Naive thymus-derived CD4-positive, alpha-beta T cell (primary cell): ENCODE measurements around the gene PRKAG2. TPM values are rescaled to one million over a fixed set of nuclear protein-coding genes. Genes with fewer than 3 reads are reported as not detected.

ENCODE experiments used
- ATAC-seq: fragments of 150-1000 bp; cut with Tn5 transposase; 2 replicates; pipeline ENCODE4 v1.10.0; 2021; ENCODE audit warnings: mild to moderate bottlenecking, moderate library complexity
- CTCF ChIA-PET: fragments of 350-600 bp; sonication (Branson Sonifier 250); formaldehyde crosslinking; loops from one replicate; lab custom pipeline; 2021; ENCODE audit warnings: antibody characterized with exemption; lab: Charles Lee
- POLR2A ChIA-PET: fragments of 350-600 bp; sonication (Branson Sonifier 250); formaldehyde crosslinking; loops from one replicate; lab custom pipeline; 2021; ENCODE audit warnings: antibody characterized with exemption, inconsistent platforms; lab: Charles Lee
- DNase-seq, 9 donors: peaks; one replicate each; pipeline versions ENCODE4 v3.0.0 to v3.0.0-alpha.2; 2020 to 2022; ENCODE audit warnings: mixed read lengths in 1 of 9
- H3K27ac ChIP-seq: one replicate; pipeline ENCODE4 v1.7.0; 2013; ENCODE audit warnings: mild to moderate bottlenecking, low read depth, low read length, moderate library complexity
- H3K27me3 ChIP-seq, 2 donors: one replicate each; pipeline ENCODE4 v1.7.0; 2013; ENCODE audit warnings: low read length in 2 of 2, mild to moderate bottlenecking in 2 of 2, moderate library complexity in 2 of 2; ENCODE audit not compliant: control insufficient read depth in 2 of 2, insufficient read depth in 2 of 2
- H3K36me3 ChIP-seq, 3 experiments: 1 replicate in 2 of 3; 2 replicates in 1 of 3; pipeline ENCODE4 v1.7.0; 2013; ENCODE audit warnings: low read length in 3 of 3, mild to moderate bottlenecking in 3 of 3, moderate library complexity in 1 of 3; ENCODE audit not compliant: insufficient read depth in 3 of 3, control insufficient read depth in 2 of 3
- H3K4me1 ChIP-seq, 2 donors: one replicate each; pipeline ENCODE4 v1.7.0; 2013; ENCODE audit warnings: low read length in 2 of 2, mild to moderate bottlenecking in 2 of 2, moderate library complexity in 1 of 2; ENCODE audit not compliant: control insufficient read depth in 2 of 2, insufficient read depth in 2 of 2
- H3K4me3 ChIP-seq: 2 replicates; pipeline ENCODE4 v1.7.0; 2013; ENCODE audit warnings: mild to moderate bottlenecking, low read length
- H3K9me3 ChIP-seq, 3 experiments: 1 replicate in 2 of 3; 2 replicates in 1 of 3; pipeline ENCODE4 v1.7.0; 2013; ENCODE audit warnings: low read length in 3 of 3; ENCODE audit not compliant: control insufficient read depth in 2 of 3
- H3K27ac Mint-ChIP-seq, 9 donors: one replicate each; pipeline ENCODE4 v1.8.0; 2020 to 2022; ENCODE audit warnings: mixed read lengths in 9 of 9, mild to moderate bottlenecking in 8 of 9, moderate library complexity in 5 of 9, inconsistent platforms in 2 of 9
- H3K27me3 Mint-ChIP-seq, 5 donors: one replicate each; pipeline ENCODE4 v1.8.0; 2021 to 2022; ENCODE audit warnings: mixed read lengths in 5 of 5, mild to moderate bottlenecking in 1 of 5
- H3K36me3 Mint-ChIP-seq, 5 donors: one replicate each; pipeline ENCODE4 v1.8.0; 2020 to 2022; ENCODE audit warnings: mixed read lengths in 5 of 5, mild to moderate bottlenecking in 3 of 5, inconsistent platforms in 1 of 5
- H3K4me1 Mint-ChIP-seq, 7 donors: one replicate each; pipeline ENCODE4 v1.8.0; 2020 to 2022; ENCODE audit warnings: mixed read lengths in 7 of 7, mild to moderate bottlenecking in 3 of 7, inconsistent platforms in 1 of 7
- H3K4me3 Mint-ChIP-seq, 10 donors: one replicate each; pipeline ENCODE4 v1.8.0; 2020 to 2022; ENCODE audit warnings: mild to moderate bottlenecking in 10 of 10, mixed read lengths in 10 of 10, moderate library complexity in 6 of 10, inconsistent platforms in 2 of 10
- H3K9me3 Mint-ChIP-seq, 11 donors: one replicate each; pipeline ENCODE4 v1.8.0; 2020 to 2022; ENCODE audit warnings: mixed read lengths in 11 of 11, mild to moderate bottlenecking in 4 of 11, inconsistent platforms in 1 of 11, moderate library complexity in 1 of 11
- intact Hi-C, 2 donors: fragments of 100-400 bp; cut with micrococcal nuclease; formaldehyde crosslinking; loops; one replicate each; pipeline ENCODE4 v1.15.1; 2023
- polyA plus RNA-seq, 2 donors: library from polyadenylated mRNA; unstranded; fragments of 300-500 nt; fragmentation: Illumina TruSeq; gene quantifications; one replicate each; pipeline ENCODE4 v1.2.3, GENCODE V29; 2021
- total RNA-seq, 6 experiments: library from RNA in 5 of 6; stranded (reverse) in 5 of 6; gene quantifications; 1 replicate in 5 of 6; 2 replicates in 1 of 6; pipeline ENCODE4 v1.2.3 and lab custom pipeline; 2021 to 2026

The PRKAG2 gene
- total and polyA plus RNA-seq, 7 experiments from 2014 or later, result 15.0 to 74.4 (median 55.7) TPM

DNA sequence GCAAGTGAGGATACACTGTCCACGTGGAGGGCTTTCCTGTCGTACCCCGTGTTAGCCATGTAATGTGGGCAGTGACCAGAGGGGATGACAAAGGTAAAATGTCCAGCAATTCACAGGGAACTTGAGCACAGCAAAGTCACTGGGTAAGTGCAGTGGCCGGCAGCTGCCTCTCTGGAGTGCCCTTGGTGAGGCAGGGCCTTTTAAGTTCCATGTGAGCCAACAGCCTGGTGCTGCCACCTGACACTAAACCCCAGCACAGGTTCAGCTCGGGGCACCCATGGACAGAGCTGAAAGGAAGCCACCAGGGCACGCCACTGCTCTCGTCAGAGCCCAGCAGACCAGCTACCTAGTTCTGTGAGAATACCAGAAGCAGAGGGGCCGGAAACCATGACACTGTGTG is 168.3 kb downstream of the PRKAG2 start:
- H3K27me3 Mint-ChIP-seq, result no peaks in the 10 kb centered on the region
- H3K4me1 ChIP-seq, result no peaks in the 10 kb centered on the region
- peaks cover 0 to 19% (median under 1%) of the 10 kb centered on the region in 5 donors for H3K36me3 Mint-ChIP-seq
- H3K9me3 ChIP-seq, result no peaks in the 10 kb centered on the region
- no peak for ATAC-seq
- H3K27ac ChIP-seq, result no peak overlapping the region
- ChIA-PET POLR2A (no interaction called here), CTCF (no interaction called here)
- no peak overlapping the region for H3K27ac Mint-ChIP-seq
- no peak for DNase-seq
- intact Hi-C loops, result no loop called here
- H3K4me3 ChIP-seq, result no peak overlapping the region
- no peaks in the 10 kb centered on the region for H3K27me3 ChIP-seq
- H3K4me3 Mint-ChIP-seq, result no peak overlapping the region
- peaks cover 4 to 23% (median 17%) of the 10 kb centered on the region in 7 donors for H3K4me1 Mint-ChIP-seq
- no peaks in the 10 kb centered on the region for H3K9me3 Mint-ChIP-seq
- H3K36me3 ChIP-seq, result peaks cover 0 to 15% (median 0%) of the 10 kb centered on the region in 3 experiments

GRCh38 chr7:151707757-151708156 is 169.2 kb downstream of the PRKAG2 start:
- POLR2A ChIA-PET, result no interaction called here
- CTCF ChIA-PET, result no interaction called here
- intact Hi-C loops, result no loop called here

DNA sequence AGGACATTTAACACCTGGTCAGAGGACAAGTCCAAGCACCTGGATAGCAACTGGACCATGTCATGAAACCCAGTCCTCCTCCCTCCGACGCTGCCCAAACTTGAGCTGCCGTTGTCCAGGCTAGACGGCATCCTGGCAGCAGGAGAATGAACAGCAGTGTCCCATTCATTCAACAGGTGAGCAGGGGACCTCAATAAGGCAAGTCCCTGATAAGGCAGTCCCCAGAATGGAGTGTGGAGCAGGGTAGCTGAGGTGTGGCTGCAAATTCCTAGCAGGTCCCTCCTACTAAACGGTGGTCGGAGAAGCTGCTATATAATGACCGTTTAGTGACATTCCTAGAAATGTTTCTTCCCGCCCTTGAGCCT is 169.8 kb downstream of the PRKAG2 start:
- Mint-ChIP-seq H3K4me3 (no peak overlapping the region), H3K4me1 (peaks cover 4 to 23% (median 19%) of the 10 kb centered on the region in 7 donors), H3K27me3 (no peaks in the 10 kb centered on the region), H3K9me3 (no peaks in the 10 kb centered on the region), H3K36me3 (peaks cover 0 to 14% (median 0%) of the 10 kb centered on the region in 5 donors), H3K27ac (no peak overlapping the region)
- H3K4me1 ChIP-seq, result no peaks in the 10 kb centered on the region
- H3K4me3 ChIP-seq, result no peak overlapping the region
- ChIA-PET CTCF (no interaction called here), POLR2A (no interaction called here)
- peaks cover 0 to 19% (median 0%) of the 10 kb centered on the region in 3 experiments for H3K36me3 ChIP-seq
- H3K27me3 ChIP-seq, result no peaks in the 10 kb centered on the region
- ATAC-seq, result no peak
- intact Hi-C loops, result no loop called here
- no peaks in the 10 kb centered on the region for H3K9me3 ChIP-seq
- H3K27ac ChIP-seq, result no peak overlapping the region
- no peak for DNase-seq

More at GRCh38 chr7:151707757-151708156, 169.2 kb downstream of the PRKAG2 start:
- Histone ChIP-seq H3K27ac (no peak overlapping the region), H3K27me3 (no peaks in the 10 kb centered on the region), H3K36me3 (peaks cover 0 to 13% (median 0%) of the 10 kb centered on the region in 3 experiments), H3K4me3 (no peak overlapping the region), H3K4me1 (no peaks in the 10 kb centered on the region), H3K9me3 (no peaks in the 10 kb centered on the region)
- no peak overlapping the region for H3K27ac Mint-ChIP-seq
- peaks cover 0 to 14% (median 0%) of the 10 kb centered on the region in 5 donors for H3K36me3 Mint-ChIP-seq
- ATAC-seq, result no peak
- DNase-seq, result no peak
- no peaks in the 10 kb centered on the region for H3K9me3 Mint-ChIP-seq
- no peak overlapping the region for H3K4me3 Mint-ChIP-seq
- peaks cover 4 to 23% (median 17%) of the 10 kb centered on the region in 7 donors for H3K4me1 Mint-ChIP-seq
- no peaks in the 10 kb centered on the region for H3K27me3 Mint-ChIP-seq

- Histone ChIP-seq H3K27me3 (no peaks in the 10 kb centered on the region), H3K36me3 (peaks cover 0 to 21% (median 0%) of the 10 kb centered on the region in 3 experiments), H3K4me3 (no peak overlapping the region), H3K4me1 (no peaks in the 10 kb centered on the region), H3K9me3 (no peaks in the 10 kb centered on the region), H3K27ac (no peak overlapping the region)
- intact Hi-C loops, result no loop called here
- H3K27ac Mint-ChIP-seq, result peak overlapping the region in 1 of 9 donors; percentile 29
- no peaks in the 10 kb centered on the region for H3K27me3 Mint-ChIP-seq
- no peak for DNase-seq
- H3K36me3 Mint-ChIP-seq, result peaks cover 0 to 17% (median 0%) of the 10 kb centered on the region in 5 donors
- no peaks in the 10 kb centered on the region for H3K9me3 Mint-ChIP-seq
- ChIA-PET CTCF (no interaction called here), POLR2A (no interaction called here)
- peaks cover 4 to 23% (median 19%) of the 10 kb centered on the region in 7 donors for H3K4me1 Mint-ChIP-seq
- ATAC-seq, result no peak
- H3K4me3 Mint-ChIP-seq, result peak overlapping the region in 2 of 10 donors; percentile 12 to 26
These were observed 170.4 kb downstream of the PRKAG2 start for GRCh38 chr7:151706277-151707104.

DNA sequence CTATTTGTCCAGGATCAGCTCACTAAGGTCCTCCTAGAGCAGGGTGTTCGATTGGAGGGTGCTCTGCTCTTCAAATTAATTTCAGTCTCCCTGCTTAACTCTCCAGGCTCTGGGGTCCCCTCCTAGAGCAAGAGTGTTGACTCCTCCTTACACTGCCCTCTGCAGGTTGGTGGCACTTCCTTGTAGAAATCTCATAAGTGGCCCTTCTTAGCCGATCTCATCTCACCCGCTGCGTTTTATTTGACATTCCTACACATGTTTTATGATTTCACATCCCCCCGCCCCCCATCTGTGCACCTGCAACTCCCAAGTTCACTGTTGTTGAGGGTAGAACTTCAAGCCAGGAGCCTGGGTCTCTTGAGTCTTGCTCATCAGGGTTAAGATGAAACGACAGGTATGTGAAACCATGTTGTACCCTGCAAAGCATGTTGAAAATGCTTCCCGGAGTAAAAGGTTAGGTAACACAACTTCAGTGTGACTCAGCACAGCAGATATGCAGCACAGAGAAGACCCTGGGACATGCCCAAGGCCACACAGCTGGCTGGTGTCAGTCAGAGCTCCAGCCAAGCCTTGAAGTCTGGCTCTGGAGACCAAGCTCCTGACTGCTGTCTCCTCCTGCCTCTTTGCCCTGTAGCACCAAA is 171.2 kb downstream of the PRKAG2 start:
- POLR2A ChIA-PET, result no interaction called here
- peak; percentile 56 for ATAC-seq
- peak overlapping the region in 3 of 9 donors; percentile 20 to 58 (median 29) for H3K27ac Mint-ChIP-seq

DNA sequence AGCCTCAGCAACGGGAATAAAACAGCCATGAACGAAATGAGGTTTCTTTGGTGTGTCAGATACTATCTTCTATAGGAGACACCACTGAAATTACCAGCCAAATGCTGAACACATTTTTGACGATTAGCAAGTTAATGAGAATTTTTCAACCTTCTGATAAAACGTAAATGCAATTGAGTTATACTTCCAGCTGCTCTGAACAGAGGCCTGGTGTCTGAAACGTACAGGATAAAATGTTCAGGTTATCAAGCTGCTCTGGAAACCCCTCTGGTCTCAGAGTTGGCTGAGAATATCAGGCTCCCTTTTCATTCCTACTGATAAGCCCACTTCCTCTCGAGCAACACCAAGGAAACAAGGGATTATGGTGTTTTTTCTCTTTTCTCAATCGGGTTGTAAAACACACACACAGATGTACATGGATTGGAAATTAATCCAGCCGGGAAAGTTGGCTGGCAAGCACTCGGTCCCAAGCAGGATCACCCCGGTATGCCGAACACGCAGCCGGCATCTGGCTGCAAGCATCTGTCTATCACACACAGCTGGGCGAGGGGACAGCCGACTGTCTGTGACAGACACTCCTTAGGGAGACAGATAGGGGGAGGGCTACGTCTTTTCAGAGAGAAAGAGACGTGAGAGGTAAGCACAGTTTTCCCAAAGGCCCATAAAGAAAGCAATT is 171.8 kb downstream of the PRKAG2 start:
- H3K9me3 ChIP-seq, result no peaks in the 10 kb centered on the region
- peaks cover 0 to 22% (median 0%) of the 10 kb centered on the region in 3 experiments for H3K36me3 ChIP-seq
- ChIA-PET POLR2A (no interaction called here), CTCF (no interaction called here)
- peak overlapping the region in 3 of 9 donors; percentile 20 to 38 (median 29) for H3K27ac Mint-ChIP-seq
- peaks cover 0 to 18% (median 4%) of the 10 kb centered on the region in 5 donors for H3K36me3 Mint-ChIP-seq
- no peaks in the 10 kb centered on the region for H3K27me3 Mint-ChIP-seq
- ATAC-seq, result no peak
- no peaks in the 10 kb centered on the region for H3K27me3 ChIP-seq
- H3K4me1 ChIP-seq, result no peaks in the 10 kb centered on the region
- peaks cover 4 to 26% (median 16%) of the 10 kb centered on the region in 7 donors for H3K4me1 Mint-ChIP-seq
- no peaks in the 10 kb centered on the region for H3K9me3 Mint-ChIP-seq
- intact Hi-C loops, result loop anchor here (1.0 to 2.0 kb wide), 2 partner anchors 78 to 135 kb away; no protein-coding TSS in a partner anchor
- H3K4me3 Mint-ChIP-seq, result no peak overlapping the region
- DNase-seq, result no peak
- H3K27ac ChIP-seq, result no peak overlapping the region
- H3K4me3 ChIP-seq, result no peak overlapping the region

More for the DNA sequence above, 171.2 kb downstream of the PRKAG2 start:
- peak in 4 of 9 donors; percentile 6 to 21 (median 10) for DNase-seq
- Mint-ChIP-seq H3K9me3 (no peaks in the 10 kb centered on the region), H3K27me3 (no peaks in the 10 kb centered on the region), H3K4me3 (peak overlapping the region in 3 of 10 donors; percentile 4 to 19 (median 12)), H3K36me3 (peaks cover 0 to 22% (median 4%) of the 10 kb centered on the region in 5 donors), H3K4me1 (peaks cover 4 to 26% (median 19%) of the 10 kb centered on the region in 7 donors)
- intact Hi-C loops, result loop anchor here (1.0 to 2.0 kb wide), 2 partner anchors 79 to 135 kb away; no protein-coding TSS in a partner anchor
- Histone ChIP-seq H3K27me3 (no peaks in the 10 kb centered on the region), H3K27ac (no peak overlapping the region), H3K4me1 (no peaks in the 10 kb centered on the region), H3K36me3 (peaks cover 0 to 21% (median 0%) of the 10 kb centered on the region in 3 experiments), H3K9me3 (no peaks in the 10 kb centered on the region), H3K4me3 (no peak overlapping the region)
- CTCF ChIA-PET, result no interaction called here
